Fibroblast of lung (primary cell): ENCODE measurements around the gene EEPD1.

Source experiments
- EZH2 ChIP-seq: IDR thresholded peaks from 2 replicates; pipeline ENCODE4 v1.5.1; 2012; ENCODE audit warnings: low read length, control low read depth, mild to moderate bottlenecking; ENCODE audit errors: missing control alignments
- TF ChIP-seq, protein P1 (sequence below), 2 donors: IDR thresholded peaks in 1 of 2; conservative IDR thresholded peaks in 1 of 2; 1 replicate in 1 of 2; 2 replicates in 1 of 2; pipeline ENCODE4 v1.5.1; 2011 to 2012; ENCODE audit warnings: low read length in 2 of 2, control low read depth in 1 of 2, inconsistent platforms in 1 of 2, low read depth in 1 of 2, mild to moderate bottlenecking in 1 of 2

DNA sequence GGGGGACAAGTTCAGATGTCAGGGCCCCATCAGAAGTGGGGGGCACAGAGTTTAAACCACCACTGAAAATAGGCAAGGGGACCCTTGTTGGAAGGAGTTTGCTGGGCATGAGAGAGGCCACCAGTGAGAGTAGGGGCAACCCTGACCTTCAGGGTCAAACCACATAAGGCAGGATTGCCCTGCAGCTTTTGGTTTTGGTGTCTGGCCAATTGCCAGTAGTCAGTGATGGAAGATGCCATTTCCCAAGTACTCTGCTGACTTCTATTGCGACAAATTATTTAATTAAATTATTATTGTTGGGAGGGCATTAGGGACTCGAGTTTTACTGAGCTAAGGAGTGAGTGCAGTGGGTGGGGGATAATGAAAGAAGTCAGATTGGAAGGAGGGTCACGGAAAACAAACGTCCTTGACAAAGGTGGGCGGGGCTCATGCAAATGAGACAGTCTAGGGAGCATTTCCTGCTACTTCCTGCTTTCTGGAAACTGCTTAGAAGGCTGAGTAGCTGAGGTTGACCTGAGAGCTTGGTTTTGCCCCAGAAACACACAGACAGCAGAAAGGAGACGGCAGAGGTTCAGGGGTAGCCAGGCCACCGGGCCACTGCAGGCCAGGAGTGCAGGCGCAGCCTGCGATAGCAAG is 162.4 kb downstream of the EEPD1 start:
- TF ChIP-seq, protein P1, sequence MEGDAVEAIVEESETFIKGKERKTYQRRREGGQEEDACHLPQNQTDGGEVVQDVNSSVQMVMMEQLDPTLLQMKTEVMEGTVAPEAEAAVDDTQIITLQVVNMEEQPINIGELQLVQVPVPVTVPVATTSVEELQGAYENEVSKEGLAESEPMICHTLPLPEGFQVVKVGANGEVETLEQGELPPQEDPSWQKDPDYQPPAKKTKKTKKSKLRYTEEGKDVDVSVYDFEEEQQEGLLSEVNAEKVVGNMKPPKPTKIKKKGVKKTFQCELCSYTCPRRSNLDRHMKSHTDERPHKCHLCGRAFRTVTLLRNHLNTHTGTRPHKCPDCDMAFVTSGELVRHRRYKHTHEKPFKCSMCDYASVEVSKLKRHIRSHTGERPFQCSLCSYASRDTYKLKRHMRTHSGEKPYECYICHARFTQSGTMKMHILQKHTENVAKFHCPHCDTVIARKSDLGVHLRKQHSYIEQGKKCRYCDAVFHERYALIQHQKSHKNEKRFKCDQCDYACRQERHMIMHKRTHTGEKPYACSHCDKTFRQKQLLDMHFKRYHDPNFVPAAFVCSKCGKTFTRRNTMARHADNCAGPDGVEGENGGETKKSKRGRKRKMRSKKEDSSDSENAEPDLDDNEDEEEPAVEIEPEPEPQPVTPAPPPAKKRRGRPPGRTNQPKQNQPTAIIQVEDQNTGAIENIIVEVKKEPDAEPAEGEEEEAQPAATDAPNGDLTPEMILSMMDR (conservative IDR thresholded peaks at IDR 0.05 in 1 of 2, IDR thresholded peaks at IDR 0.05 in 1 of 2; ENCODE audit: low read depth in 1 of 2, low read length in 2 of 2): no peak
- TF ChIP-seq EZH2: no peak
